Measurements from ENCODE around the gene OTUD4.

OTUD4 gene

GRCh38 chr4:145108128-145108527 is 72.3 kb downstream of the OTUD4 start:
- no peak for DNase-seq (ENCODE audit: low read depth in 2 of 2)

DNA sequence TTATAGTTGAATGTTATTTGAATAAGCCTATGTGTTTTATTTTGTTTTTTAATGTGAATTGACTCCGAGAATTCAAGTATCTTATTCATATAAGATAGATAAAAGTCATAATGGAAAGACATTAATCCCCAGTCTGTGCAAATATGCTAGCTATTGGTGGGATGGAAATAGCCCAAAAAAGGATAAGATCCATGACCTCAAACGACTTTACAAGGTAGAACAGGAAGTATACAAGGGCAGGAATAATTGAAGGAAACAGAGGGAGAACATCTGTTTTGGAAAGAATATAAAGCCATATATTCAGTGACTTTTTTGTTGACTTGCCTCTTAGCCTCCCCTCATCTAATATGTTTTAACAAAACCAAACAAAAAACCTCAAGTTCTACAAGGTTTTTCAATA is 73.3 kb downstream of the OTUD4 start:
- DNase-seq (ENCODE audit: low read depth in 2 of 2) = no peak

DNA sequence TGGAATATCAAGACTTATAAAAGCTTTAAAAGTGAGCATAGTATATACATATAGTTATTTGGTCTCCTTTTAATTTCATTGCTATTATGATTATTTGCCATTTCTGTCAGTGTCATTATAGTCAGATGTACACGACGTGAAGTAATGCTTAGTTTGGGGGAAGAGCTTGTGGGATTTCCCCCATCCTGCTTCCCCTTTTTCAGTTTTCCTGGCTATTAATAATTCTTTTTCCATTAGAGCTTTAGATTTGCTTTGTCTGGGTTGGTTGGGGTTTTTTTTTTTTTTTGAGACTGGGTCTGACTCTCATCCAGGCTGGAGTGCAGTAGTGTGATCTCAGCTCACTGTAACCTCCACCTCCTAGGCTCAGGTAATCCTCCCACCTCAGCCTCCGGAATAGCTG is 76.9 kb downstream of the OTUD4 start:
- DNase-seq (ENCODE audit: low read depth in 2 of 2) = no peak

- DNase-seq (ENCODE audit: low read depth in 2 of 2) = no peak
Observed at GRCh38 chr4:145102619-145103018, 77.8 kb downstream of the OTUD4 start.

DNA sequence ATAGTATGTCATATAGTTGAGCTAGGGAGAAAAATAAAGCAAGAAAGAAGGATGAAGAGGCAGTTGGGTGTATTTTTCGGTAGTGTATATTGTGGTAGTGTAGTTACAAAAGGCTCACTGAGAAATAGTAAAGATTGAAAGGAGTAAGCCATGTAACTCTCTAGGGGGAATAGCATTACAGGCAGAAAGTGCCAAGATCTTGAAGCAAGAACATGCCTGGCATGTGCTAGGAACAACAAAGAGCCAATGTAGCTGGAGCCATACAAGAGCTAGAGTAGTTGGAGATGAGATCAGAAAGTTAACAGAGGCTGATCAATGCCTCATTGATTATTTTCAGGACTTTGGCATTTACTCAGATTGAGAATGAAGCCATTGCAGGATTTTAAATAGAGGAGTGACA is 79.3 kb downstream of the OTUD4 start:
- no peak for DNase-seq (ENCODE audit: low read depth in 2 of 2)

DNA sequence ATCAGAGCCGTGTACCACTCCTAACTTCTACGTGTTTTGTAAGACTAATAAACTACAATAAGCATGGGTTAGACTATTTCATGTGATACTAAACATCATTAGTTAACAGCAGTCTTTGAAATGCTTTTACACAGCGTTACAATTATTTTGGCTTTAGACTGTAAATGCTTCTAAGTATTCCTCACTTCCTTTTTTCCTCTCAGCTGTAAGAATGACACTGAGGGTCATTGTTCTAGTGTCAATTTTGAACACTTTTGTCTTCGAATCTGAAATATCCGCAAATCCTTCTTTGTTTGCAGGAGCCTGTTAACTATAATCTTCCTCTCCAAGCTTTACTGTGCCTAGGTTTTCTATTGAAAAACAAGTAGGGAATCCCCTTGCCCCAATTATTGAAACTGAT is 80.7 kb downstream of the OTUD4 start:
- DNase-seq (ENCODE audit: low read depth in 2 of 2) = no peak

GRCh38 chr4:145098675-145099037 is 81.7 kb downstream of the OTUD4 start:
- DNase-seq (ENCODE audit: low read depth in 2 of 2) = no peak

- peak; percentile 93 to 94 for DNase-seq (ENCODE audit: low read depth in 2 of 2)
Observed at GRCh38 chr4:145097821-145098674, 82.3 kb downstream of the OTUD4 start, which contains the start of the genes ABCE1 and ANAPC10. TSS of gene ABCE1 (plus strand) at chr4:145098311. CDS start at chr4:145104413, 6,102 bp downstream. TSS of gene ANAPC10 (minus strand) at chr4:145098196. CDS start at chr4:145096099, 2,097 bp downstream.

DNA sequence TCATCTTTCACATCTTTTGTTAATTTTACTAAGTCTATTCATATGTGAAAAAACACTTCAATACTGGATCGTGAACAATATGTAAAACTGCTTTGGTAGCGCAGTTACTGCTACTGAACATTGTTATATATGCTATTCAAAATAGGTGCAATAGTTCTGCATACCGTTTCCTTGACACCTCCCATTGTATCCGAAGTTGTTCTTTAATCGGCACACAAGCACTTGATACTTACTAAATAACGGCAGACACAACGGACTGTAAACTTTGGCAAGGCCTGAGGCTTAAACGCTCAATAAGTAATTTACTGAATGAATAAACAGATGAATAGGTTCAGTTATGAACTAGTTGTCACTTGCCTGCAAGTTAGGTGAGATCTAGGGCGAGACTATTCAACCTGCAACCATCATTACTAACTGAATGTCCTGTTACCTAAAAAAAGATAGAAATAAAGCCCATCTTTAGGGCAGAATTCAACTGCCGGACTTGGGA is 83.0 kb downstream of the OTUD4 start:
- no peak for DNase-seq (ENCODE audit: low read depth in 2 of 2)

DNA sequence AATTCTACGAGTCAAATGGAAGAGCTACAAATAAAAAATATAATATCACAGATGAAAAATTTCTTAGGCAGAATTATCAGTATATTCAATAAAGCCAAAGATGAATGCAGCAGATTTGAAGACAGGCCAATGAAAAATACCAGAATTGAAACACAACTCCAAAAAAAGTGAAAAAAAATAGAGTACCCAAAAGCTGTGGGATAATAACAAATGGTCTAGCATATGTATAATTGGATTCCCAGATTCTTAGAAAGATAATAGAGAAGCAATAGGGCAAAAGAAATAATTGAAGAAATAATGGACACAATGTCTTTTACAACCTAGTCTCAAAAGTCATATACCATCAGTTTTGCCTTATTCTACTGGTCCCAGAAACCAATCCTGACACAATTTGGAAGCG is 86.8 kb downstream of the OTUD4 start:
- DNase-seq (ENCODE audit: low read depth in 2 of 2) = no peak

DNA sequence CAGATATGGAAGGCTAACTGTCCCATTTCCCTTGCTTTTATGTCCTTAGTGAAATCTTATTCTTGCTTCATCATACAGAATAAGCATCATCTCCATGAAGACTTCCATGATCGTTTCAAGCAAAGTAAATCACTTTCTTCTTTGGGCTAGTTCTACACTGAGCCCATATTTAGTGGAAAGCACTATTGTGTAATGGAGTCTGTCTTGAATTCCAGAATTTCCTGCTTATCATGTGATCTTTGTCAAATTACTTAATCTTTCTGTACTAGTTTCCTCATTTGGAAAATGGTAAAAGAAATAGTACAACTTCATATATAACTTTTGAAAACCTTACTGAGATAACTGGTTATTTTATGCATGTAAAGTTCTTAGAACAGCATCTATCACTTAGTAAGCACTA is 90.0 kb downstream of the OTUD4 start:
- no peak for DNase-seq (ENCODE audit: low read depth in 2 of 2)

- DNase-seq (ENCODE audit: low read depth in 2 of 2) = no peak
Observed at GRCh38 chr4:145083891-145084605, 96.3 kb downstream of the OTUD4 start.
